HFFc6 (cell line): Measurements from ENCODE around the gene NEGR1. TPM values are rescaled to one million over a fixed set of nuclear protein-coding genes. Genes with fewer than 3 reads are reported as not detected.

Source experiments
- DNase-seq: peaks from one replicate; pipeline ENCODE4 v3.0.0-alpha.2; 2018
- H3K27ac Mint-ChIP-seq: 2 replicates; pipeline ENCODE4 v1.8.0; 2020; ENCODE audit warnings: mild to moderate bottlenecking, mixed read lengths
- H3K27me3 Mint-ChIP-seq: 2 replicates; pipeline ENCODE4 v1.8.0; 2021; ENCODE audit warnings: mild to moderate bottlenecking, moderate library complexity, mixed read lengths; ENCODE audit not compliant: insufficient read depth
- H3K36me3 Mint-ChIP-seq: 2 replicates; pipeline ENCODE4 v1.8.0; 2021; ENCODE audit warnings: low read depth, mixed read lengths
- H3K4me1 Mint-ChIP-seq: 2 replicates; pipeline ENCODE4 v1.8.0; 2020; ENCODE audit warnings: low read depth, mixed read lengths
- H3K4me3 Mint-ChIP-seq: 2 replicates; pipeline ENCODE4 v1.8.0; 2020; ENCODE audit warnings: mild to moderate bottlenecking, moderate library complexity, mixed read lengths
- H3K9me3 Mint-ChIP-seq: 2 replicates; pipeline ENCODE4 v1.8.0; 2020; ENCODE audit warnings: mild to moderate bottlenecking, mixed read lengths
- CTCF ChIP-seq: fragments of 200-600 bp; sonication (generic); IDR thresholded peaks from 2 replicates; pipeline ENCODE4 v1.5.0; 2021; ENCODE audit warnings: antibody characterized with exemption, mild to moderate bottlenecking
- total RNA-seq, 6 experiments: library from RNA; stranded (reverse); fragmentation: NEBNext Ultra II Directional; extraction: Animal tissue kit (Norgen Biotek cat#: 25700); gene quantifications; 2 replicates in 1 of 6; 3 replicates in 5 of 6; pipeline ENCODE4 v1.2.3, GENCODE V29; 2021

The NEGR1 gene
- total RNA-seq, 6 experiments from 2014 or later, result 52.8 to 67.6 (median 64.6) TPM

- Mint-ChIP-seq H3K27ac (no peak overlapping the region), H3K4me3 (no peak overlapping the region), H3K36me3 (peaks cover 18% of the 10 kb centered on the region), H3K4me1 (no peaks in the 10 kb centered on the region), H3K9me3 (no peaks in the 10 kb centered on the region; the same call in 1 of the 2 replicates), H3K27me3 (no peaks in the 10 kb centered on the region)
- TF ChIP-seq CTCF, result no peak
- DNase-seq, result no peak
Measured at GRCh38 chr1:71717186-71717585, 565.2 kb downstream of the NEGR1 start.

- Mint-ChIP-seq H3K27ac (no peak overlapping the region), H3K36me3 (peaks cover 18% of the 10 kb centered on the region), H3K4me1 (no peaks in the 10 kb centered on the region), H3K27me3 (no peaks in the 10 kb centered on the region; the same call in 1 of the 2 replicates), H3K9me3 (no peaks in the 10 kb centered on the region; the same call in 1 of the 2 replicates), H3K4me3 (no peak overlapping the region)
- DNase-seq, result no peak
- no peak for TF ChIP-seq CTCF
Measured at GRCh38 chr1:71711456-71711855, 570.9 kb downstream of the NEGR1 start.

GRCh38 chr1:71706029-71706671, 576.2 kb downstream of the NEGR1 start:
- Mint-ChIP-seq H3K4me1 (no peaks in the 10 kb centered on the region), H3K4me3 (no peak overlapping the region), H3K36me3 (peaks cover 15% of the 10 kb centered on the region), H3K27ac (no peak overlapping the region), H3K27me3 (no peaks in the 10 kb centered on the region; the same call in 1 of the 2 replicates), H3K9me3 (peaks cover 16% of the 10 kb centered on the region)
- TF ChIP-seq CTCF, result no peak
- DNase-seq, result no peak

- Mint-ChIP-seq H3K27me3 (no peaks in the 10 kb centered on the region), H3K27ac (no peak overlapping the region), H3K9me3 (peaks cover 6% of the 10 kb centered on the region), H3K4me3 (no peak overlapping the region), H3K36me3 (peaks cover 4% of the 10 kb centered on the region), H3K4me1 (peaks cover 6% of the 10 kb centered on the region; the same call in 1 of the 2 replicates)
- TF ChIP-seq CTCF, result no peak
- DNase-seq, result no peak
Measured at GRCh38 chr1:71698186-71698585, 584.2 kb downstream of the NEGR1 start.

- Mint-ChIP-seq H3K27me3 (no peaks in the 10 kb centered on the region), H3K36me3 (no peaks in the 10 kb centered on the region), H3K9me3 (no peaks in the 10 kb centered on the region), H3K4me3 (no peak overlapping the region), H3K27ac (no peak overlapping the region), H3K4me1 (peaks cover 6% of the 10 kb centered on the region; the same call in 1 of the 2 replicates)
- no peak for TF ChIP-seq CTCF
- DNase-seq, result no peak
Measured at GRCh38 chr1:71695821-71696220, 586.5 kb downstream of the NEGR1 start.
